ENCODE results near the gene ZNF503. TPM values are rescaled to one million over a fixed set of nuclear protein-coding genes. Genes with fewer than 3 reads are reported as not detected.
A peak's percentile ranks its signal among the peaks of the same experiment; 100 is the strongest.

The ZNF503 gene
- total RNA-seq, 1 experiment from 2014 or later = 1.5 TPM

DNA sequence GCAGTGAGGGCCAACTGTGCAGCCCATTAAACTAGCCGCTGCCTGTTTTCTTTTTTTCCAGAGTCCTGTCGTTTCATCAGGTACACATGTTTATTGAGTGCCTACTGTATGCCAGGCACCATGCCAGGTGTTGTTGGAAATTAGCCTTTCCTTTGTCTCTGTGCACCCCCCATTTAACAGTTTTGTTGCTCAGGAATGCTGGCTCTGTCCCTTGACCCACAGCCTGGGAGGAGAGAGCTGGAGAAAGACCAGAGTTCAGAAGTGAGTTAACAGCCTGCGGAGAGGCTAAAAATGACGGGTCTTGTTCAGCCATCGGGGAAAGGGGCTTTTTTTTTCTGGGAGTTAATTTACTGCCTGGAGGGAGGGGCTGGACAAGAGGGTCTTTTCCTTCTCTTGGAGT is 31.2 kb upstream of the ZNF503 start:
- Histone ChIP-seq H3K9me3 (ENCODE audit: insufficient read depth, low read depth) (no peaks in the 10 kb centered on the region), H3K27me3 (ENCODE audit: insufficient read depth, low read depth) (no peaks in the 10 kb centered on the region), H3K36me3 (ENCODE audit: low read depth) (no peaks in the 10 kb centered on the region), H3K9me2 (ENCODE audit: insufficient read depth) (no peaks in the 10 kb centered on the region), H3K4me2 (no peak overlapping the region), H3F3A (ENCODE audit: insufficient read depth, low read depth) (peaks cover 31% of the 10 kb centered on the region), H3K4me1 (replicated peaks; ENCODE audit: insufficient read depth) (peaks cover 41% of the 10 kb centered on the region), H4K20me1 (ENCODE audit: insufficient read depth) (no peaks in the 10 kb centered on the region), H3K27ac (no peak overlapping the region), H2AFZ (no peak overlapping the region), H3K4me3 (no peak overlapping the region), H3K79me2 (ENCODE audit: low read depth) (no peaks in the 10 kb centered on the region)
- CTCF ChIA-PET = no interaction called here
- intact Hi-C loops (cut with micrococcal nuclease; ENCODE audit: unreplicated experiment) = no loop called here
- BruUV-seq (replicated peaks) = no TSS peak
- no peak for DNase-seq
- POLR2A ChIA-PET (ENCODE audit: unreplicated experiment) = no interaction called here
- TF ChIP-seq CTCF (conservative IDR thresholded peaks at IDR 0.05) = no peak
- no peak for TF ChIP-seq EZH2 (IDR thresholded peaks at IDR 0.05; ENCODE audit: low read depth)

- ChIA-PET CTCF (no interaction called here), POLR2A (ENCODE audit: unreplicated experiment) (no interaction called here)
- H3K79me2 ChIP-seq (ENCODE audit: low read depth) = no peaks in the 10 kb centered on the region
- no peaks in the 10 kb centered on the region for H3K9me2 ChIP-seq (ENCODE audit: insufficient read depth)
- H3K4me2 ChIP-seq = peak overlapping the region; percentile 89
- no peaks in the 10 kb centered on the region for H3K36me3 ChIP-seq (ENCODE audit: low read depth)
- H3K27ac ChIP-seq = no peak overlapping the region
- H3F3A ChIP-seq (ENCODE audit: insufficient read depth, low read depth) = peaks cover 31% of the 10 kb centered on the region
- no peak for TF ChIP-seq EZH2 (IDR thresholded peaks at IDR 0.05; ENCODE audit: low read depth)
- TF ChIP-seq CTCF (conservative IDR thresholded peaks at IDR 0.05) = no peak
- no peaks in the 10 kb centered on the region for H3K9me3 ChIP-seq (ENCODE audit: insufficient read depth, low read depth)
- peak overlapping the region; percentile 72 for H3K4me3 ChIP-seq
- BruUV-seq (replicated peaks) = no TSS peak
- no peak for DNase-seq
- H3K4me1 ChIP-seq (replicated peaks; ENCODE audit: insufficient read depth) = peaks cover 47% of the 10 kb centered on the region
- H3K27me3 ChIP-seq (ENCODE audit: insufficient read depth, low read depth) = no peaks in the 10 kb centered on the region
- no peaks in the 10 kb centered on the region for H4K20me1 ChIP-seq (ENCODE audit: insufficient read depth)
- H2AFZ ChIP-seq = no peak overlapping the region
- intact Hi-C loops (cut with micrococcal nuclease; ENCODE audit: unreplicated experiment) = no loop called here
Observed at GRCh38 chr10:75432176-75432575, 30.6 kb upstream of the ZNF503 start.

DNA sequence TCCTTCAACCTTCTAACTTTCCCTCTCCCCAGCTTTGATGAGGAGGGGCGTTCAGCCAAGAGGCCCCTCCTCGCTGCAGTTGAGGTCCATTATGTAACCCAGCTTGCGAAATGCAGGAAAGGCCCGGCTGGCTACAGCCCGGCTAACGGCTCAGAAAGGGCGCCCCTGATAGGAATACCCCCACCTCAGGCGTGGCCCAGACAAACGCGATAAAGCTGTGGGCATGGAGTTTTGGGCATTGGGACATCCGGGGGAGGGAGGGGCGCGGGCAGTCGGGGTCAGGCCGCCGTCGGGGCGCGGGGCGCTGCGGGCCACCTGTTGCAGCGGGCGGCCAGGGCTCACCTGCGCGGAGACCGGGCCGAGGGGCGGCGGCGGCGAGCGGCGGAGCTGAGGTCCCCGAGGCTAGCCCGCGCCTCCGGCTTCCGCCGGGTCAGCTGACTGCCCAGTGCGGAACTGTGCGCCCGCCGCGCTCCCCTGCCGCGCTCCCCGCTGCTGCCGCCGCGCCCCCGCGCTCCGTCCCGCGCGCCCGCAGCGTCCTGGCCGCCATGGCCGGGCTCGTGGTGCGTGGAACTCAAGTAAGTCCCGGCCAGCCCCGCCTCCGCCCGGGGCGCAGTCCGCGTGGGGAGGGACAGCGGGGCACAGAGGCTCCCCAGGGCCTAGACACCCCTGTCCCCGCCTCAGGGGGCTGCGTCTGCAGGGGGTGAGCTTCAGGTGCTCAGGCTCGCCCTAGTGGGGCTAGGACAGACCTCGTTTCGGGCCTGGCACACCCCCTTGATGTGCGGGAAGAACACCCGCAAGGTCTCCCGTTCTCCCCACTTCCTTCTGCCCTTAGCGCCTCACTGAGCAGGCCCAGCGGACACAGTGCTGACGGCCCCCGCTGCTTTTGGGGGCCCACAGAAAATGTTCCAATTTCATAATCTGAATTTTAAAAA is 29.9 kb upstream of the ZNF503 start, which contains the start of gene LRMDA:
Gene LRMDA, plus strand, starts transcription at position 445 of the 932 bp plus-strand sequence.
- Histone ChIP-seq H3K36me3 (ENCODE audit: low read depth) (no peaks in the 10 kb centered on the region), H4K20me1 (ENCODE audit: insufficient read depth) (no peaks in the 10 kb centered on the region), H3K79me2 (ENCODE audit: low read depth) (no peaks in the 10 kb centered on the region), H3K4me3 (peak within 1 kb of the TSS; percentile 72), H3K27ac (peak within 1 kb of the TSS; percentile 7; the same call in 1 of the 2 replicates), H3K4me1 (replicated peaks; ENCODE audit: insufficient read depth) (peaks cover 53% of the 10 kb centered on the region), H3F3A (ENCODE audit: insufficient read depth, low read depth) (peaks cover 31% of the 10 kb centered on the region), H3K27me3 (ENCODE audit: insufficient read depth, low read depth) (no peaks in the 10 kb centered on the region), H3K9me3 (ENCODE audit: insufficient read depth, low read depth) (no peaks in the 10 kb centered on the region), H3K4me2 (peak within 1 kb of the TSS; percentile 89), H2AFZ (peak within 1 kb of the TSS; percentile 81), H3K9me2 (ENCODE audit: insufficient read depth) (no peaks in the 10 kb centered on the region)
- intact Hi-C loops (cut with micrococcal nuclease; ENCODE audit: unreplicated experiment) = no loop called here
- no TSS peak for BruUV-seq (replicated peaks)
- ChIA-PET CTCF (no interaction called here), POLR2A (ENCODE audit: unreplicated experiment) (no interaction called here)
- DNase-seq = no peak
- TF ChIP-seq EZH2 (IDR thresholded peaks at IDR 0.05; ENCODE audit: low read depth) (no peak), CTCF (conservative IDR thresholded peaks at IDR 0.05) (no peak)
